Measurements from ENCODE around the gene NTM. TPM values are rescaled to one million over a fixed set of nuclear protein-coding genes. Genes with fewer than 3 reads are reported as not detected.

Gene NTM
- total and polyA plus RNA-seq, 2 experiments from 2014 or later: 1.1 to 1.7 TPM

- Histone ChIP-seq H3K4me1 (ENCODE audit: low read depth) (no peaks in the 10 kb centered on the region), H3K9me3 (ENCODE audit: low read depth) (no peaks in the 10 kb centered on the region), H3K27me3 (peaks cover 2% of the 10 kb centered on the region), H3K4me3 (no peak overlapping the region), H3K36me3 (no peaks in the 10 kb centered on the region), H3K27ac (no peak overlapping the region)
- no peak for TF ChIP-seq CTCF (IDR thresholded peaks at IDR 0.05; ENCODE audit: low read depth, low read length)
- no peak for DNase-seq (ENCODE audit: low read depth in 1 of 2, low spot score in 1 of 2)
Observed at GRCh38 chr11:132161403-132162078, 791.1 kb downstream of the NTM start.

DNA sequence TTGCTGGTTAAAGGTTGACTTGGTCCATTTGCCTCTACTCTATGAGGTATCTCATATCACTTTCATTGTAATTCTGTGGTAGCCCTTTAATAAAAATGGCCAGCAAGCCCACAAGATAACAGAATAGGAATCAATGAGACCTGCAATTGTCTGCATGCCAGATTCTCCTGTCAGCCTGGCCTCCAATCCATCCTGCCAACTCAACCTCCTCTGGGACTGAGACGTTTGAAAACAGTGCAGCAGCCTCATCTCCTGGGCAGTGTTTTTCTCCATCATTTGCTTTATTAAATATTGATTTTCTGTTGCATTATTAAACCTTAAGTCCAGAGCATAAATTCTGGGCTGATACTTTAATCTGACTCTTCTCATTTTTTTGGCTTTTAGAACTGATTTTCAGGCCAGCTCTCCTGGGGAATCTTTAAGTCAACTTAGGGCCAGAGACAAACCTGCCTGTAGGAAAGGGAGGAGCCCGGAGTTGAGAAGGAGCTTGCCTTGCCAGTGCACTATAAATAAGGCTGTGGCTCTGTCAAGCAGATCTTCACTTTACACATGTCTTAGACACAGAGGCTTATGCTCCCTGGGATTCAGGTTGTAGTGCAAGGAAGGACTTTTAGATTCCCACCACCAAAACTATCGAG, 798.0 kb downstream of the NTM start:
- Histone ChIP-seq H3K36me3 (no peaks in the 10 kb centered on the region), H3K27me3 (peaks cover 8% of the 10 kb centered on the region), H3K4me1 (ENCODE audit: low read depth) (no peaks in the 10 kb centered on the region), H3K9me3 (ENCODE audit: low read depth) (no peaks in the 10 kb centered on the region), H3K4me3 (no peak overlapping the region), H3K27ac (no peak overlapping the region)
- TF ChIP-seq CTCF (IDR thresholded peaks at IDR 0.05; ENCODE audit: low read depth, low read length): no peak
- no peak for DNase-seq (ENCODE audit: low read depth in 1 of 2, low spot score in 1 of 2)

GRCh38 chr11:132171031-132171430, 800.6 kb downstream of the NTM start:
- Histone ChIP-seq H3K27me3 (peaks cover 6% of the 10 kb centered on the region), H3K9me3 (ENCODE audit: low read depth) (no peaks in the 10 kb centered on the region), H3K4me1 (ENCODE audit: low read depth) (no peaks in the 10 kb centered on the region), H3K36me3 (no peaks in the 10 kb centered on the region), H3K4me3 (no peak overlapping the region), H3K27ac (no peak overlapping the region)
- no peak for TF ChIP-seq CTCF (IDR thresholded peaks at IDR 0.05; ENCODE audit: low read depth, low read length)
- DNase-seq (ENCODE audit: low read depth in 1 of 2, low spot score in 1 of 2): no peak

DNA sequence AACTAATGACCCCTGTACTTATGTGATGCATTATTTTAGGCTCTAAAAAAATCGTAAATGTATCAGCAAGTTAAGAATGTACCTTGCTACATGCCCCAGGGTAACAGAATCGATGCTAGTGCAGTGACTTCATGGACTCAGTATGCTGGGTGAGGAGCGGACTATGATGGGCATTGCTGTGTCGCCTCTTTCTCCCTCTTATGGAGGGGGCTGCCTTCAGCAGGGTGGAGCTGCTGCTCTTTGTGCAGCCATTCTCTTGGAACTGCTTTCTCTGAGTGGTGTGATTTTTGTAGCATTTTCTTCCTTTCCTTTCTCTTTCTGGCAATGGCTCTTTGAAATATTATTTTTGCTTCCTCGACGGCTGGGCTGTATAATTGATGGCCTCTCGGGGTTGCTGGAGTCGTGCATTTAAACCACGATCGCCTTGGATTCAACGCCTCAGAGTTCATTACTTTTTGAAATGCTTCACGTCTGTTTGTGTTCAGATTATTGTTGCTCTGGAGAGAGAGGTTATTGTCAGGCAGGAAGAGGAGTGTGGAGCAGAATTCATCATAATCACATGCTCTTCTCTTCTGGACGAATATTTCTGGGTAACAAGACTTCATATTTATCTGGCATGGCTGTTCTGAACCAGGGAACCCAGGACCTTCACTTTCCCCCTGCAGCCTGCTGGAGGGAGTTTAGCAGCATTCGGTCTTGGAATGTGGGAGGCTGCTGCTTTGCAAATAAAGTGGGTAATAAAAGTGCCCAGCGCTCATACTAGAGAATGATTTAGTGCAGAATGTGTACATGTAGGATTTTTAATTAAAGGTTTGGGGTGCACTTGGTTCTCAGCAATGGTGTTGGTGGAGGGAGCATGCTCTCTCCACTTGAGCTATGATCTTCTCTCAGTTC, 804.2 kb downstream of the NTM start:
- no peaks in the 10 kb centered on the region for H3K4me1 ChIP-seq (ENCODE audit: low read depth)
- no peak for DNase-seq (ENCODE audit: low read depth in 1 of 2, low spot score in 1 of 2)
- peaks cover 3% of the 10 kb centered on the region for H3K27me3 ChIP-seq
- no peak for TF ChIP-seq CTCF (IDR thresholded peaks at IDR 0.05; ENCODE audit: low read depth, low read length)
- H3K36me3 ChIP-seq: no peaks in the 10 kb centered on the region
- no peak overlapping the region for H3K4me3 ChIP-seq
- no peak overlapping the region for H3K27ac ChIP-seq
- no peaks in the 10 kb centered on the region for H3K9me3 ChIP-seq (ENCODE audit: low read depth)

- Histone ChIP-seq H3K4me1 (ENCODE audit: low read depth) (no peaks in the 10 kb centered on the region), H3K27ac (no peak overlapping the region), H3K9me3 (ENCODE audit: low read depth) (no peaks in the 10 kb centered on the region), H3K27me3 (peaks cover under 1% of the 10 kb centered on the region), H3K36me3 (no peaks in the 10 kb centered on the region), H3K4me3 (no peak overlapping the region)
- DNase-seq (ENCODE audit: low read depth in 1 of 2, low spot score in 1 of 2): peak; percentile 71 to 81
- TF ChIP-seq CTCF (IDR thresholded peaks at IDR 0.05; ENCODE audit: low read depth, low read length): no peak
Observed at GRCh38 chr11:132177106-132177505, 806.7 kb downstream of the NTM start.
